HCT116 (cell line): ENCODE measurements around the gene GRIN2B. TPM values are rescaled to one million over a fixed set of nuclear protein-coding genes. Genes with fewer than 3 reads are reported as not detected.

Experiments
- ATAC-seq: fragments of 200-7000 bp; cut with Tn5 transposase; 2 replicates; pipeline ENCODE4 v1.9.1; 2020; ENCODE audit warnings: mild to moderate bottlenecking, moderate library complexity
- Bru-seq: library from RNA; stranded (reverse); fragments of 400-500 nt; gene quantifications from one replicate; lab custom pipeline; 2021; lab: Mats Ljungman, UMichigan
- BruChase-seq, 2 experiments: library from RNA; stranded (reverse); fragments of 400-500 nt; gene quantifications; one replicate each; lab custom pipeline; 2021; lab: Mats Ljungman, UMichigan
- BruUV-seq: library from RNA; stranded (reverse); fragments of 400-500 nt; replicated peaks from 2 replicates; lab custom pipeline; 2021; lab: Mats Ljungman, UMichigan
- CTCF ChIA-PET: fragments of 300-600 bp; sonication (Branson Sonifier 250); formaldehyde crosslinking; loops from one replicate; lab custom pipeline; 2021; ENCODE audit warnings: antibody characterized with exemption; lab: Charles Lee
- POLR2A ChIA-PET: fragments of 300-600, 350-600 bp; sonication (Branson Sonifier 250); formaldehyde crosslinking; loops from one replicate; lab custom pipeline; 2021; ENCODE audit warnings: antibody characterized with exemption; lab: Charles Lee
- RAD21 ChIA-PET, 2 experiments: fragments of 300-600 bp; sonication (Branson Sonifier 250); formaldehyde crosslinking; loops; one replicate each; lab custom pipeline; 2023; ENCODE audit warnings: low total read pairs in 2 of 2; ENCODE audit not compliant: uncharacterized antibody in 2 of 2, unreplicated experiment in 2 of 2, low non-redundant PET in 1 of 2; lab: Charles Lee
- DNase-seq: peaks from one replicate; pipeline ENCODE4 v3.0.0-alpha.2; 2010; ENCODE audit warnings: low read depth, low spot score
- H2AFZ ChIP-seq: fragments of 200-600 bp; shearing (Covaris generic), sonication (generic); 2 replicates; pipeline ENCODE4 v1.6.1; 2017; ENCODE audit warnings: low read depth, mixed run types, mixed read lengths, antibody characterized with exemption, low read length; ENCODE audit not compliant: poor library complexity, severe bottlenecking
- H3K27ac ChIP-seq: 2 replicates; pipeline ENCODE4 v1.5.1; 2012; ENCODE audit warnings: low read depth, low read length
- H3K27me3 ChIP-seq: fragments of 200-600 bp; sonication (generic); 2 replicates; pipeline ENCODE4 v1.6.1; 2016; ENCODE audit warnings: mixed run types, low read length, mixed read lengths; ENCODE audit not compliant: insufficient read depth
- H3K36me3 ChIP-seq, 2 experiments: fragments of 200-500 bp in 1 of 2; fragments of 200-600 bp in 1 of 2; sonication (Bioruptor generic) in 1 of 2; sonication (generic) in 1 of 2; 2 replicates each; pipeline versions ENCODE4 v1.5.1 to v1.6.1; 2014 to 2016; ENCODE audit warnings: low read length in 2 of 2, inconsistent platforms in 1 of 2, mixed read lengths in 1 of 2, mixed run types in 1 of 2; ENCODE audit not compliant: insufficient read depth in 2 of 2, control insufficient read depth in 1 of 2
- H3K4me1 ChIP-seq, 2 experiments: fragments of 200-600 bp in 1 of 2; sonication (generic) in 1 of 2; 2 replicates each; pipeline versions ENCODE4 v1.5.1 to v1.6.1; 2012 to 2017; ENCODE audit warnings: low read length in 2 of 2, inconsistent platforms in 1 of 2, mild to moderate bottlenecking in 1 of 2, mixed read lengths in 1 of 2, mixed run types in 1 of 2, moderate library complexity in 1 of 2; ENCODE audit not compliant: insufficient read depth in 2 of 2, control insufficient read depth in 1 of 2
- H3K4me2 ChIP-seq: fragments of 200-600 bp; sonication (generic); 2 replicates; pipeline ENCODE4 v1.6.1; 2017; ENCODE audit warnings: mixed run types, low read length, mixed read lengths
- H3K4me3 ChIP-seq, 2 experiments: fragments of 200-600 bp in 1 of 2; sonication (generic) in 1 of 2; replicated peaks in 1 of 2; 2 replicates each; pipeline ENCODE4 v1.5.1; 2011 to 2016; ENCODE audit warnings: low read length in 2 of 2, control low read depth in 1 of 2, low read depth in 1 of 2, mild to moderate bottlenecking in 1 of 2, mixed read lengths in 1 of 2, mixed run types in 1 of 2
- H3K79me2 ChIP-seq: fragments of 200-600 bp; sonication (generic); 2 replicates; pipeline ENCODE4 v1.6.1; 2017; ENCODE audit warnings: mild to moderate bottlenecking, mixed run types, low read length, moderate library complexity, mixed read lengths; ENCODE audit not compliant: insufficient read depth
- H3K9ac ChIP-seq: fragments of 200-600 bp; sonication (generic); 2 replicates; pipeline ENCODE4 v1.6.1; 2016; ENCODE audit warnings: low read length, mixed read lengths
- H3K9me2 ChIP-seq: fragments of 200-600 bp; sonication (generic), shearing (Covaris generic); 2 replicates; pipeline ENCODE4 v1.6.1; 2017; ENCODE audit warnings: mixed run types, mild to moderate bottlenecking, moderate library complexity; ENCODE audit not compliant: insufficient read depth
- H3K9me3 ChIP-seq, 2 experiments: fragments of 200-500 bp in 1 of 2; fragments of 200-600 bp in 1 of 2; sonication (Bioruptor generic) in 1 of 2; sonication (generic) in 1 of 2; 2 replicates each; pipeline ENCODE4 v1.6.1; 2014 to 2017; ENCODE audit warnings: low read length in 2 of 2, mixed read lengths in 2 of 2, inconsistent platforms in 1 of 2, low read depth in 1 of 2, mild to moderate bottlenecking in 1 of 2, mixed run types in 1 of 2, moderate library complexity in 1 of 2; ENCODE audit not compliant: control insufficient read depth in 1 of 2, insufficient read depth in 1 of 2
- H4K20me1 ChIP-seq: fragments of 200-600 bp; sonication (generic), shearing (Covaris generic); 2 replicates; pipeline ENCODE4 v1.6.1; 2017; ENCODE audit warnings: mixed run types, mild to moderate bottlenecking, moderate library complexity; ENCODE audit not compliant: insufficient read depth
- CEBPB ChIP-seq: IDR thresholded peaks from 2 replicates; pipeline ENCODE4 v1.6.1; 2012; ENCODE audit warnings: low read depth
- EZH2 ChIP-seq: fragments of 200-600 bp; sonication (generic); IDR thresholded peaks from 2 replicates; pipeline ENCODE4 v1.6.1; 2017; ENCODE audit warnings: antibody characterized with exemption, mixed run types
- EZH2phosphoT487 ChIP-seq: fragments of 200-600 bp; IDR thresholded peaks from 2 replicates; pipeline ENCODE4 v1.6.1; 2018; ENCODE audit warnings: antibody characterized with exemption, borderline replicate concordance
- JUND ChIP-seq: IDR thresholded peaks from 2 replicates; pipeline ENCODE4 v1.6.1; 2012
- SIN3A ChIP-seq: IDR thresholded peaks from 2 replicates; pipeline ENCODE4 v1.6.1; 2012; ENCODE audit warnings: low read depth
- SP1 ChIP-seq: IDR thresholded peaks from 2 replicates; pipeline ENCODE4 v1.6.1; 2012; ENCODE audit warnings: low read depth
- ZBTB33 ChIP-seq: IDR thresholded peaks from 2 replicates; pipeline ENCODE4 v1.6.1; 2011; ENCODE audit warnings: mild to moderate bottlenecking, low read length, moderate library complexity; ENCODE audit not compliant: insufficient replicate concordance; ENCODE audit errors: extremely low read depth
- ZFX ChIP-seq: fragments of 450-650 bp; IDR thresholded peaks from 2 replicates; pipeline ENCODE4 v1.6.1; 2017
- intact Hi-C: fragments of 100-400 bp; cut with micrococcal nuclease; formaldehyde crosslinking; loops from 2 replicates; pipeline ENCODE4 v1.10.0; 2022
- long read RNA-seq: library from polyadenylated mRNA; unstranded; transcript quantifications from one replicate; pipeline ENCODE4 v2.0.0, GENCODE V29; 2021; ENCODE audit not compliant: unreplicated experiment
- polyA plus RNA-seq: library from polyadenylated mRNA; unstranded; fragments of >200 nt; gene quantifications from 2 replicates; pipeline ENCODE4 v1.2.1, GENCODE V29; 2012; ENCODE audit warnings: missing spikeins
- total RNA-seq: library from RNA; stranded (reverse); gene quantifications from one replicate; pipeline ENCODE4 v1.2.1, GENCODE V29; 2021; ENCODE audit not compliant: unreplicated experiment

GRIN2B gene
- total RNA-seq, result 14.2 TPM
- polyA plus RNA-seq, result 2.4 and 2.6 TPM in 2 replicates
- percentile 74 among the genes with signal in this experiment for Bru-seq, nascent RNA
- BruChase-seq, experiment 1, labeled RNA remaining after a 6-hour chase, result percentile 56 among the genes with signal in this experiment
- BruChase-seq, experiment 2, labeled RNA remaining after a 2-hour chase, result percentile 60 among the genes with signal in this experiment
- long read RNA-seq, partial matches to known transcripts, result 0 of 3 reads
- long read RNA-seq, other reads (novel, unspliced or antisense), result 3 of 3 reads

- peak within 1 kb of the TSS; percentile 67 for H3K9ac ChIP-seq
- peak; percentile 63 for ATAC-seq
- RAD21 ChIA-PET, result interaction anchor here (0.6 to 1.3 kb wide), 4 partner anchors 40 to 477 kb away, joined by 3 to 5 read pairs (median 4); no protein-coding TSS in a partner anchor
Measured at GRCh38 chr12:13981296-13981962, at the start of gene GRIN2B. TSS of gene GRIN2B (minus strand) at chr12:13981602. CDS start at chr12:13866208, 115,394 bp downstream.

More at GRCh38 chr12:13981296-13981962, at the start of gene GRIN2B:
- Histone ChIP-seq H3K9me3 (no peaks in the 10 kb centered on the region), H3K4me2 (peak within 1 kb of the TSS; percentile 95), H3K4me3 (peak within 1 kb of the TSS; percentile 67 to 73), H3K36me3 (no peaks in the 10 kb centered on the region), H4K20me1 (no peaks in the 10 kb centered on the region), H3K4me1 (peaks cover 2 to 28% of the 10 kb centered on the region in 2 experiments; a peak in 3 of 4 replicates), H3K79me2 (no peaks in the 10 kb centered on the region), H2AFZ (peak within 1 kb of the TSS; percentile 81), H3K27ac (peak within 1 kb of the TSS; percentile 34; the same call in 1 of the 2 replicates), H3K27me3 (peaks cover 5% of the 10 kb centered on the region; the same call in 1 of the 2 replicates), H3K9me2 (no peaks in the 10 kb centered on the region)
- intact Hi-C loops, result no loop called here
- DNase-seq, result peak; percentile 2
- TF ChIP-seq SIN3A (no peak), JUND (no peak), ZFX (no peak), CEBPB (no peak), EZH2 (no peak), EZH2phosphoT487 (no peak), ZBTB33 (no peak), SP1 (no peak)
- no TSS peak for BruUV-seq
- ChIA-PET POLR2A (interaction anchor here (0.6 kb wide), 1 partner anchor 665 kb away, joined by 3 read pairs; no protein-coding TSS in a partner anchor), CTCF (interaction anchor here (0.6 to 2.2 kb wide), 18 partner anchors 9 to 1245 kb away, joined by 3 to 28 read pairs (median 4); no protein-coding TSS in a partner anchor)
